Testis (tissue), 2 donors: Measurements from ENCODE around the gene KATNB1.

Experiments used
- CTCF ChIP-seq, 3 experiments: fragments of 450-650 bp in 2 of 3; fragments of 200-600 bp in 1 of 3; sonication (generic) in 1 of 3; IDR thresholded peaks; one replicate each; pipeline ENCODE4 v1.5.1; 2016 to 2019; ENCODE audit warnings: antibody characterized with exemption in 3 of 3, mild to moderate bottlenecking in 2 of 3, moderate library complexity in 1 of 3
- POLR2A ChIP-seq: fragments of 450-650 bp; IDR thresholded peaks from one replicate; pipeline ENCODE4 v1.6.1; 2017; ENCODE audit warnings: antibody characterized with exemption, mild to moderate bottlenecking, moderate library complexity

- TF ChIP-seq POLR2A (no peak), CTCF (IDR thresholded peaks at IDR 0.05) (no peak)
These were observed 14.4 kb downstream of the KATNB1 start for GRCh38 chr16:57749856-57750452.
